CD8-positive, alpha-beta memory T cell (primary cell): ENCODE data around the gene SLC39A9. TPM values are rescaled to one million over a fixed set of nuclear protein-coding genes. Genes with fewer than 3 reads are reported as not detected.
"Not testable (repeated sequence)": the region's sequence is repeated elsewhere in the genome, so short reads cannot be mapped to it uniquely, and the experiment has no call there.

Source experiments
- CTCF ChIA-PET: fragments of 350-600 bp; sonication (Branson Sonifier 250); formaldehyde crosslinking; loops from one replicate; lab custom pipeline; 2021; ENCODE audit warnings: antibody characterized with exemption; lab: Charles Lee
- POLR2A ChIA-PET: fragments of 350-600 bp; sonication (Branson Sonifier 250); formaldehyde crosslinking; loops from one replicate; lab custom pipeline; 2021; ENCODE audit warnings: antibody characterized with exemption; lab: Charles Lee
- DNase-seq, 5 donors: peaks; one replicate each; pipeline versions ENCODE4 v3.0.0 to v3.0.0-alpha.2; 2020 to 2022; ENCODE audit warnings: mixed read lengths in 1 of 5
- H3K27ac ChIP-seq: one replicate; pipeline ENCODE4 v1.7.0; 2013; ENCODE audit warnings: low read depth, mild to moderate bottlenecking, low read length, moderate library complexity
- H3K27me3 ChIP-seq: 2 replicates; pipeline ENCODE4 v1.7.0; 2013; ENCODE audit warnings: low read length, mild to moderate bottlenecking; ENCODE audit not compliant: insufficient read depth, poor library complexity, severe bottlenecking
- H3K36me3 ChIP-seq: 2 replicates; pipeline ENCODE4 v1.7.0; 2013; ENCODE audit warnings: mild to moderate bottlenecking, low read length, moderate library complexity; ENCODE audit not compliant: insufficient read depth
- H3K4me1 ChIP-seq: 2 replicates; pipeline ENCODE4 v1.7.0; 2013; ENCODE audit warnings: mild to moderate bottlenecking, low read length, moderate library complexity; ENCODE audit not compliant: insufficient read depth
- H3K4me3 ChIP-seq: 2 replicates; pipeline ENCODE4 v1.7.0; 2013; ENCODE audit warnings: mild to moderate bottlenecking, low read length
- H3K9me3 ChIP-seq: 2 replicates; pipeline ENCODE4 v1.7.0; 2013; ENCODE audit warnings: mild to moderate bottlenecking, low read length
- H3K27ac Mint-ChIP-seq, 8 donors: one replicate each; pipeline ENCODE4 v1.8.0; 2020 to 2021; ENCODE audit warnings: mixed read lengths in 8 of 8, mild to moderate bottlenecking in 6 of 8, inconsistent platforms in 3 of 8, moderate library complexity in 3 of 8
- H3K27me3 Mint-ChIP-seq, 2 donors: one replicate each; pipeline ENCODE4 v1.8.0; 2020 to 2021; ENCODE audit warnings: mixed read lengths in 2 of 2, mild to moderate bottlenecking in 1 of 2, moderate library complexity in 1 of 2
- H3K36me3 Mint-ChIP-seq, 3 donors: one replicate each; pipeline ENCODE4 v1.8.0; 2020 to 2021; ENCODE audit warnings: mixed read lengths in 3 of 3, inconsistent platforms in 1 of 3, mild to moderate bottlenecking in 1 of 3
- H3K4me1 Mint-ChIP-seq, 3 donors: one replicate each; pipeline ENCODE4 v1.8.0; 2020 to 2021; ENCODE audit warnings: mixed read lengths in 3 of 3, inconsistent platforms in 1 of 3, mild to moderate bottlenecking in 1 of 3
- H3K4me3 Mint-ChIP-seq, 7 donors: one replicate each; pipeline ENCODE4 v1.8.0; 2020 to 2021; ENCODE audit warnings: mixed read lengths in 7 of 7, mild to moderate bottlenecking in 6 of 7, moderate library complexity in 4 of 7, inconsistent platforms in 2 of 7
- H3K9me3 Mint-ChIP-seq, 5 donors: one replicate each; pipeline ENCODE4 v1.8.0; 2020 to 2022; ENCODE audit warnings: mixed read lengths in 5 of 5, mild to moderate bottlenecking in 3 of 5, moderate library complexity in 2 of 5, inconsistent platforms in 1 of 5
- polyA plus RNA-seq: library from polyadenylated mRNA; unstranded; fragments of 300-500 nt; fragmentation: Illumina TruSeq; gene quantifications from one replicate; pipeline ENCODE4 v1.2.3, GENCODE V29; 2021
- total RNA-seq, 2 experiments: library from RNA; stranded (reverse); gene quantifications; one replicate each; pipeline ENCODE4 v1.2.3, GENCODE V29; 2021

SLC39A9 gene
- total and polyA plus RNA-seq, 3 experiments from 2014 or later, result 18.9 to 53.6 (median 51.3) TPM

DNA sequence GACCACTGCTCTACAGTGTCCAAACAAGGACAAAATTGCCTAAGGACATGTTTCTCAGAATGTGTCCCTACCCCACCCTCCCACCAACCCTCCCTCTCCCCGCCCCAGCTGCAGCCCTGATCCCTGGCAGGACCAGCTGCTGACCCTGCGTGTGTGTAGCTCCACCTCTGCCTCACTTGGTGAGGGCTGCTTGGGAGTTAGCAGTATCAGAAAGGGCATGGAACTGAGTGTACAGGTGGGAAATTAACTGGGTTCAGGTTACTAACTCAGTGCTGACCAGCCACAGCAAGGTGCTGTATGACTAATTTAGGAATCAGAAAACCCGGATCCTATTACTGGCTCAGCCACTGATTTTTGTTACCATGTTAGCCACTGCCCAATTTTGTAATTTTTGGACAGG, 74.8 kb downstream of the SLC39A9 start:
- no peak overlapping the region for H3K27ac ChIP-seq
- no peaks in the 10 kb centered on the region for H3K9me3 ChIP-seq
- H3K4me1 Mint-ChIP-seq, result no peaks in the 10 kb centered on the region
- H3K9me3 Mint-ChIP-seq, result peaks cover 0 to 1% (median 0%) of the 10 kb centered on the region in 5 donors
- no peak overlapping the region for H3K4me3 ChIP-seq
- no peaks in the 10 kb centered on the region for H3K4me1 ChIP-seq
- H3K36me3 Mint-ChIP-seq, result peaks cover 0 to 7% (median 1%) of the 10 kb centered on the region in 3 donors
- H3K4me3 Mint-ChIP-seq, result no peak overlapping the region
- H3K27me3 Mint-ChIP-seq, result peaks cover 2 to 3% of the 10 kb centered on the region in 2 donors
- no peak overlapping the region for H3K27ac Mint-ChIP-seq
- no peak for DNase-seq
- H3K27me3 ChIP-seq, result no peaks in the 10 kb centered on the region
- ChIA-PET CTCF (no interaction called here), POLR2A (no interaction called here)
- H3K36me3 ChIP-seq, result no peaks in the 10 kb centered on the region

DNA sequence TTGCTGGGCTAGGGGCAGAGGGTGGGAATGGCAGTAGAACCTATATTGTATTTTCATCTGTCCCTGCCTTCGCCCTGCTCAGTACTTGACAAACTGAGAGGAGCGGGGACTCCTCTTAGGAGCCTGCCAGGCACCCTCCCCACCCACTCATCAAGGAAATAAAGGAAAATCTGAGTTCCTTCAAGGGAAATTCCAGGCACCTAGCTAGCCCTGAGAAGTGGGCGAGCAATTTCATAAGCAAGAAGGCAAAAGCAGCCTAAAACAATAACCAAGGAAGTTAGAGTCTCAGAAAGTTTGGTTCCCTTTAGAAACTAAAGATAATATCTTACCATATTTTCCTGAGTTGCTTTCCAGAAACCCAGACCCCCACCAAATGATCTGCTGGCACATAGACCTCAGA, 75.5 kb downstream of the SLC39A9 start:
- ChIA-PET POLR2A (no interaction called here), CTCF (no interaction called here)
- Mint-ChIP-seq H3K27me3 (peaks cover 2 to 6% of the 10 kb centered on the region in 2 donors), H3K4me3 (no peak overlapping the region), H3K9me3 (peaks cover 0 to 1% (median 0%) of the 10 kb centered on the region in 5 donors), H3K4me1 (no peaks in the 10 kb centered on the region), H3K36me3 (peaks cover 0 to 7% (median 1%) of the 10 kb centered on the region in 3 donors), H3K27ac (no peak overlapping the region)
- H3K4me3 ChIP-seq, result no peak overlapping the region
- no peak overlapping the region for H3K27ac ChIP-seq
- no peak for DNase-seq
- no peaks in the 10 kb centered on the region for H3K4me1 ChIP-seq
- no peaks in the 10 kb centered on the region for H3K27me3 ChIP-seq
- H3K9me3 ChIP-seq, result no peaks in the 10 kb centered on the region
- no peaks in the 10 kb centered on the region for H3K36me3 ChIP-seq

DNA sequence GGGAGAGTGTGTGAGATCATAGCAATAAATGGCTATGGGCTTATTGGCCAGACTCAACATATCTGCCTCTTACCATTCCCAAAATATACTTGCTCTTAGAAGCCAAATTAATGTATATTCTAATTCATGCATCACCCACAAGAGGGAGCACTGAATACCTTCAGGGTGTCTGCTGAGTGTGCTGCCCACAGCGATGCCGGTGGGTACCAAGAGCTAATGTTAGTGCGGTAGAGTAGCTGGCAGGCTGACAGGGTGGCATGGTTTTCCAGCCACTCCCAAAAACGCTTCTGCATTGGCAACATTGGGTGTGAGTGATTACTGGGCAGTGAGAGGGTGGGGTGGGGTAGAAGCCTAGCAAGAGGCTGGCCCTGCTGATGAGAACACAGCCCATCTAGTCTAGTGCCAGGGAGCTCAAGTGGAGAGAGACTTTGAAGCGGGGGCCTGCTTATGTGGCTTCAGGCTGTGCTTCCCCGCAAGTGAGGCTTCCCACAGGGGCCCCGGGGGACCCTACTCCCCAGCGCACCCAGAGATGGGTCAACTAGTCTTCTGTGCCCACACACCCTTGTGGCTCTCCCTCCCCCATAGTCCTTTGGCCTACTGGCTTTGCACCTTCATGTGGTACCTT, 76.8 kb downstream of the SLC39A9 start:
- H3K27ac Mint-ChIP-seq, result no peak overlapping the region
- peaks cover 0 to 7% (median 1%) of the 10 kb centered on the region in 3 donors for H3K36me3 Mint-ChIP-seq
- no peaks in the 10 kb centered on the region for H3K4me1 ChIP-seq
- ChIA-PET CTCF (no interaction called here), POLR2A (no interaction called here)
- no peak for DNase-seq
- H3K4me1 Mint-ChIP-seq, result no peaks in the 10 kb centered on the region
- H3K27ac ChIP-seq, result no peak overlapping the region
- H3K36me3 ChIP-seq, result no peaks in the 10 kb centered on the region
- H3K4me3 ChIP-seq, result no peak overlapping the region
- H3K4me3 Mint-ChIP-seq, result no peak overlapping the region
- no peaks in the 10 kb centered on the region for H3K9me3 ChIP-seq
- H3K9me3 Mint-ChIP-seq, result peaks cover 0 to 1% (median 0%) of the 10 kb centered on the region in 5 donors
- H3K27me3 Mint-ChIP-seq, result peaks cover 5 to 12% of the 10 kb centered on the region in 2 donors
- no peaks in the 10 kb centered on the region for H3K27me3 ChIP-seq

DNA sequence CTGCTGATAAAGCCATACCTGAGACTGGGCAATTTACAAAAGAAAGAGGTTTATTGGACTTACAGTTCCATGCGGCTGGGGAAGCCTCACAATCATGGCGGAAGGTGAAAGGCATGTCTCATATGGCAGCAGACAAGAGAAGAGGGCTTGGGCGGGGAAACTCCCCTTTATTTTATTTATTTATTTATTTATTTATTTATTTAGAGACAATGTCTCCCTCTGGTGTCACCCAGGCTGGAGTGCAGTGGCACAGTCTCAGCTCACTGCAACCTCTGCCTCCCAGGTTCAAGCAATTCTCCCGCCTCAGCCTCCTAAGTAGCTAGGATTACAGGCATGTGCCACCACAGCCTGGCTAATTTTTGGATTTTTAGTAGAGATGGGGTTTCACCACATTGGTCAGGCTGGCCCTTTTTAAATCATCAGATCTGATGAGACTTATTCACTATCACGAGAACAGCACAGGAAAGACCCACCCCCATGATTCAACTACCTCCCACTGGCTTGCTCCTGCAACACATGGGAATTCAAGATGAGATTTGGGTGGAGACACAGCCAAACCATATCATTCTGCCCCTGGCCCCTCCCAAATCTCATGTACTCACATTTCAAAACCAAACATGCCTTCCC, 78.4 kb downstream of the SLC39A9 start:
- H3K4me1 ChIP-seq, H3K36me3 ChIP-seq, H3K9me3 Mint-ChIP-seq, H3K4me3 Mint-ChIP-seq, DNase-seq, POLR2A ChIA-PET, CTCF ChIA-PET, H3K4me3 ChIP-seq, H3K27ac ChIP-seq, H3K36me3 Mint-ChIP-seq, H3K9me3 ChIP-seq, H3K27me3 ChIP-seq, H3K4me1 Mint-ChIP-seq: not testable (repeated sequence)
- H3K27me3 Mint-ChIP-seq, result peaks cover 8 to 10% of the 10 kb centered on the region in 2 donors
- H3K27ac Mint-ChIP-seq, result peak overlapping the region in 1 of 8 donors; percentile 79

DNA sequence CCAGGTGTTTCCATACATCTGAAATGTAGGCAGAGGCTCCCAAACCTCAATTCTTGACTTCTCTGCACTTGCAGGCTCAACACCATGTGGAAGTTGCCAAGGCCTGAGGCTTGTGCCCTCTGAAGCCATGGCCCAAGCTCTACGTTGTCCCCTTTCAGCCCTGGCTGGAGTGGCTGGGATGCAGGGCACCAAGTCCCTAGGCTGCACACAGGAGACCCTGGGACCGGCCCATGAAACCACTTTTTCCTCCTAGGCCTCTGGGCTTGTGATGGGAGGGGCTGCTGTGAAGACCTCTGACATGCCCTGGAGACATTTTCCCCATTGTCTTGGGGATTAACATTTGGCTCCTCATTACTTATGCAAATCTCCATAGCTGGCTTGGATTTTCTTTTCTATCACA, 79.6 kb downstream of the SLC39A9 start:
- CTCF ChIA-PET, H3K4me3 Mint-ChIP-seq: not testable (repeated sequence)

DNA sequence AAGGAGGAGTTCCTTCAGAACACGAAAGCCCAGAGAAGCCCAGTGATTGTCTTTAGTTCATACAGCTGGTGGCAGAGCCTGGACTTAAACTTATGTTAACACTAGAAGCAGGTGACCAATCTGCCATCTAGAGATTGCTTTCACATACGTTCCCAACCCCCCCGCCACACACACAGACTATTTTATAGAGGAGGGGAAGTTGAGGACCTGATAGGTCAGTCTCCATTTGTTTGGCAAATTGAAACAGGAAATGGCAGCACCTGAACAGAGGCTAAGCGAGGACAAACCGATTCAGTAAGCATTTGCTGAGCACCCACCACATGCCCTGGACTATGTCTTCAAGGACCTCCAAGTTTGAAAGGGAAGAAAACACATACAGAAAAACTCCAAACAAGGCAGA, 81.2 kb downstream of the SLC39A9 start:
- Mint-ChIP-seq H3K36me3 (no peaks in the 10 kb centered on the region), H3K27ac (no peak overlapping the region), H3K9me3 (peaks cover 0 to 1% (median 0%) of the 10 kb centered on the region in 5 donors), H3K4me1 (peaks cover 0 to 9% (median 1%) of the 10 kb centered on the region in 3 donors), H3K4me3 (no peak overlapping the region), H3K27me3 (peaks cover 14 to 25% of the 10 kb centered on the region in 2 donors)
- no peak for DNase-seq
- no peaks in the 10 kb centered on the region for H3K27me3 ChIP-seq
- no peak overlapping the region for H3K4me3 ChIP-seq
- no peaks in the 10 kb centered on the region for H3K36me3 ChIP-seq
- H3K27ac ChIP-seq, result no peak overlapping the region
- H3K4me1 ChIP-seq, result no peaks in the 10 kb centered on the region
- CTCF ChIA-PET, result no interaction called here
- POLR2A ChIA-PET, result no interaction called here
- no peaks in the 10 kb centered on the region for H3K9me3 ChIP-seq

More for the DNA sequence above, 79.6 kb downstream of the SLC39A9 start:
- H3K36me3 ChIP-seq, H3K27me3 ChIP-seq, H3K4me3 ChIP-seq, H3K4me1 ChIP-seq, H3K4me1 Mint-ChIP-seq, H3K36me3 Mint-ChIP-seq, H3K27ac ChIP-seq, H3K9me3 Mint-ChIP-seq, DNase-seq, H3K27ac Mint-ChIP-seq, H3K9me3 ChIP-seq, POLR2A ChIA-PET: not testable (repeated sequence)
- H3K27me3 Mint-ChIP-seq, result peaks cover 10 to 20% of the 10 kb centered on the region in 2 donors

DNA sequence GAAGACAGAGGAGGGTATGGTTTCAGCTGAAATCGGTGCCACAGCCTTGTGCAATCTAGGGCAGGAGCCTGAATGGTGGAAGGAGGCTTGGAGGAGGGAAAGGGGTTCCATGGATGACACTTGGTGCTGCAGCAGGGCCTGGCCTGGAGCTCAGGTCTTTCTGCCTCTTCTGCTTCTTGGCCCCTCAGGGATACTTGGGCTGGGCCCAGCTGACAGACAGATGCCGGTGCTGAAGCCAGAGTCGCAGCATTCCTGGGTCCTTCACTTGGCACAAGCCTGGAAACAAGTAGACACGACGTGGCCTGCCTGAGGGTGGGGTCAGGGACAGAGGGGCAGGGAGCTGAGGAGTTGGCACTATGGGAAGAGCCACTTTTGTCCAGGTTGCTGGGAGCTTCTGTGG, 81.6 kb downstream of the SLC39A9 start:
- no peak overlapping the region for H3K4me3 Mint-ChIP-seq
- Histone ChIP-seq H3K4me3 (no peak overlapping the region), H3K27me3 (no peaks in the 10 kb centered on the region), H3K36me3 (no peaks in the 10 kb centered on the region), H3K27ac (no peak overlapping the region), H3K9me3 (no peaks in the 10 kb centered on the region), H3K4me1 (no peaks in the 10 kb centered on the region)
- H3K4me1 Mint-ChIP-seq, result peaks cover 0 to 9% (median 1%) of the 10 kb centered on the region in 3 donors
- H3K27me3 Mint-ChIP-seq, result peaks cover 14 to 25% of the 10 kb centered on the region in 2 donors
- H3K36me3 Mint-ChIP-seq, result no peaks in the 10 kb centered on the region
- peaks cover 0 to 1% (median 0%) of the 10 kb centered on the region in 5 donors for H3K9me3 Mint-ChIP-seq
- no peak for DNase-seq
- ChIA-PET CTCF (no interaction called here), POLR2A (no interaction called here)
- H3K27ac Mint-ChIP-seq, result no peak overlapping the region

DNA sequence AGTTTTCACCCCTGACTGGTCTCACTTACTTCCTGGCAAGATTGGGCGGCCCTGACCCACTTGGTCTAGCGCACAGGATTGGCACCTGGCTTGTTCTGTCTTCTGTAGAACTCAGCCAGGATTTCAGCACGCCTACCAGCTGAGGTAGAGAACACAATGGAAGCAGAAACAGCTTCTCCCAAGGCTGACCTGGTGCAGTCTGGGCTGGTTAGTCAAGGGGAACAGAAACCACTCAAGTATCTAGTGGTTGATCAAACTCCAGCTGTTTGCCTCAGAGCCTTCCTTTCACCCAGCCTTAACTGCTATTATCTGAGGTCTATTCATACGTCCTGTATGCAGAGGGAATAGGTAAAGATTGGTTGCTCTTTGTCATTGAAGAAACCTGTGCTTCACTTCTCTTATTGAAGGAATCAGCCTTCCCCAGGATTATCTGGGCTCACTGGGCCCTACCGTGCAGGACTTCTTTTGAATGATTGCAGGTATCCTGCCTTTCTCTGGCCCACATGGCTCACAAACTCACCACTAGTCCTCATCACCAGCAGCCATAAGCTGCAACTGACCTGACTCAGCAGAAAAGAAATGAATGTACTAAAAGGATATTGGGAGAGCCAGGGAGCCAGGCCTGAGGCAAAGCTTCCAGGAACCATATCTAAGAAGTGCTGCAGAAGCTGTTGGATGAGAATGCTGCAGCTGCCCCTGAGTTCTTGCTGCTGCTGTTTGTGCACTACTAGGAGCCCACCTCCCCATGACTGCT, 83.5 kb downstream of the SLC39A9 start:
- H3K27ac ChIP-seq, result no peak overlapping the region
- no peaks in the 10 kb centered on the region for H3K36me3 Mint-ChIP-seq
- no peak overlapping the region for H3K4me3 Mint-ChIP-seq

More for the DNA sequence above, 83.5 kb downstream of the SLC39A9 start:
- no peak for DNase-seq
- Histone ChIP-seq H3K27me3 (peaks cover 4% of the 10 kb centered on the region), H3K36me3 (no peaks in the 10 kb centered on the region), H3K4me1 (no peaks in the 10 kb centered on the region), H3K4me3 (no peak overlapping the region), H3K9me3 (no peaks in the 10 kb centered on the region)
- ChIA-PET POLR2A (no interaction called here), CTCF (interaction anchor here (1.0 kb wide), 1 partner anchor 10 kb away, joined by 3 read pairs; no protein-coding TSS in a partner anchor)
- peak overlapping the region in 1 of 8 donors; percentile 38 for H3K27ac Mint-ChIP-seq
- no peaks in the 10 kb centered on the region for H3K9me3 Mint-ChIP-seq
- peaks cover 22 to 41% of the 10 kb centered on the region in 2 donors for H3K27me3 Mint-ChIP-seq
- peaks cover 0 to 9% (median 1%) of the 10 kb centered on the region in 3 donors for H3K4me1 Mint-ChIP-seq
